MM.1S (cell line): ENCODE measurements around the gene FAM162B.

Experiments
- EZH2phosphoT487 ChIP-seq: fragments of 300-600 bp; sonication (generic); IDR thresholded peaks from 2 replicates; pipeline ENCODE4 v1.6.1; 2018; ENCODE audit warnings: antibody characterized with exemption, low read length
- TF ChIP-seq, protein P1 (sequence below): fragments of 300-600 bp; sonication (generic); IDR thresholded peaks from 2 replicates; pipeline ENCODE4 v1.5.1; 2016; ENCODE audit warnings: antibody characterized with exemption, low read length, mixed read lengths

- TF ChIP-seq, protein P1, sequence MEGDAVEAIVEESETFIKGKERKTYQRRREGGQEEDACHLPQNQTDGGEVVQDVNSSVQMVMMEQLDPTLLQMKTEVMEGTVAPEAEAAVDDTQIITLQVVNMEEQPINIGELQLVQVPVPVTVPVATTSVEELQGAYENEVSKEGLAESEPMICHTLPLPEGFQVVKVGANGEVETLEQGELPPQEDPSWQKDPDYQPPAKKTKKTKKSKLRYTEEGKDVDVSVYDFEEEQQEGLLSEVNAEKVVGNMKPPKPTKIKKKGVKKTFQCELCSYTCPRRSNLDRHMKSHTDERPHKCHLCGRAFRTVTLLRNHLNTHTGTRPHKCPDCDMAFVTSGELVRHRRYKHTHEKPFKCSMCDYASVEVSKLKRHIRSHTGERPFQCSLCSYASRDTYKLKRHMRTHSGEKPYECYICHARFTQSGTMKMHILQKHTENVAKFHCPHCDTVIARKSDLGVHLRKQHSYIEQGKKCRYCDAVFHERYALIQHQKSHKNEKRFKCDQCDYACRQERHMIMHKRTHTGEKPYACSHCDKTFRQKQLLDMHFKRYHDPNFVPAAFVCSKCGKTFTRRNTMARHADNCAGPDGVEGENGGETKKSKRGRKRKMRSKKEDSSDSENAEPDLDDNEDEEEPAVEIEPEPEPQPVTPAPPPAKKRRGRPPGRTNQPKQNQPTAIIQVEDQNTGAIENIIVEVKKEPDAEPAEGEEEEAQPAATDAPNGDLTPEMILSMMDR = no peak
- TF ChIP-seq EZH2phosphoT487 = no peak
Observed at GRCh38 chr6:116762235-116762634, 3.3 kb downstream of the FAM162B start.
